CD4-positive, alpha-beta T cell treated with Interleukin-4 for 4 hours (primary cell): ENCODE results near the gene ADAMTS20.

Experiments used
- DNase-seq: peaks from one replicate; pipeline ENCODE4 v3.0.0-alpha.2; 2020

Gene ADAMTS20

GRCh38 chr12:43307126-43307525, 244.9 kb downstream of the ADAMTS20 start:
- no peak for DNase-seq

DNA sequence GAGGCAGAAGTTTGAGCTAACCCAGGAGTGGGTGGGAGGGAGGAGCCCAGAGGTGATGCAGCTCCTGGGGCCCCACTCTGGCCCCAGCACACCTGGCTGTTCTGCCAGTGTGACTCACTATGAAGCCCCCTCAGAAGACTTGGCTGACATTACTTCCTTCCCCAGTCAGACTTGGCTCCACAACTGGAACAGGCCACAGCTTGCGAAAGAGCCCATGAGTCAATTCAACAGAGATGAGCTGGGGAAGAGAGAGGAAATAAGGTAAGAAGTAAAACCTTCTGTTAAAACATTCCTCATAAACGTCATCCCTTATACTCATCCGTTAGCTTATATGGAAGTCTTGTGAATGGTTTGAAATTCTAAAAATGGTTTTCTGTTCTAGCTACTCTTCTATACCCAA, 245.9 kb downstream of the ADAMTS20 start:
- DNase-seq = no peak

DNA sequence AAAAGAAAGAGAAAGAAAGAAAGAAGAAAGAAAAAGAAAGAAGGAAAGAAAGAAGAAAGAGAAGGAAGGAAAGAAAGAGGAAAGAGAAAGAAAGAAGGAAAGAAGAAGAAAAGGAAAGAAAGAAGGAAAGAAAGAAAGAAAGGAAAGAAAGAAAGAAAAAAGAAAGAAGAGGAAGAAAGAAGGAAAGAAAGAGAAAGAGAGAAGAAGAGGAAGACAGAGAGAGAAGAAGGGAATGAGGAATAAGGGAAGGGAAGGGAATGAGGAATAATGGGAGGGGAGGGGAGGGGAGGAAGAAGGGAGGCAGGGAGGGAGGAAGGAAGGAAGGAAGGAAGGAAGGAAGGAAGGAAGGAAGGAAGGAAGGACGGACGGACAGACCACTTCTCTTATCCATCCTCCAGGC, 246.9 kb downstream of the ADAMTS20 start:
- DNase-seq = no peak
